BE2C (cell line): ENCODE results near the gene CD34.

ENCODE experiments used
- DNase-seq: peaks from one replicate; pipeline ENCODE4 v3.0.0-alpha.2; 2020
- H3K27me3 ChIP-seq: fragments of 250-450 bp; sonication (Bioruptor Pico); 2 replicates; pipeline ENCODE4 v1.5.1; 2020; ENCODE audit warnings: mild to moderate bottlenecking
- H3K36me3 ChIP-seq: fragments of 250-450 bp; sonication (Bioruptor Pico); 2 replicates; pipeline ENCODE4 v1.5.1; 2020; ENCODE audit warnings: mild to moderate bottlenecking
- H3K4me1 ChIP-seq: fragments of 250-450 bp; sonication (Bioruptor Pico); 2 replicates; pipeline ENCODE4 v1.5.1; 2020
- H3K4me3 ChIP-seq: 2 replicates; pipeline ENCODE4 v1.5.1; 2011; ENCODE audit warnings: low read depth, low read length
- H3K9me3 ChIP-seq: fragments of 250-450 bp; sonication (Bioruptor Pico); 2 replicates; pipeline ENCODE4 v1.5.1; 2020
- CTCF ChIP-seq: IDR thresholded peaks from 2 replicates; pipeline ENCODE4 v1.5.1; 2012; ENCODE audit warnings: mild to moderate bottlenecking, low read depth, low read length

CD34 gene

GRCh38 chr1:207923561-207923960, 12.6 kb upstream of the CD34 start:
- no peaks in the 10 kb centered on the region for H3K27me3 ChIP-seq
- H3K9me3 ChIP-seq = no peaks in the 10 kb centered on the region
- no peak for TF ChIP-seq CTCF
- no peak for DNase-seq
- H3K36me3 ChIP-seq = no peaks in the 10 kb centered on the region
- H3K4me3 ChIP-seq = no peak overlapping the region
- no peaks in the 10 kb centered on the region for H3K4me1 ChIP-seq

DNA sequence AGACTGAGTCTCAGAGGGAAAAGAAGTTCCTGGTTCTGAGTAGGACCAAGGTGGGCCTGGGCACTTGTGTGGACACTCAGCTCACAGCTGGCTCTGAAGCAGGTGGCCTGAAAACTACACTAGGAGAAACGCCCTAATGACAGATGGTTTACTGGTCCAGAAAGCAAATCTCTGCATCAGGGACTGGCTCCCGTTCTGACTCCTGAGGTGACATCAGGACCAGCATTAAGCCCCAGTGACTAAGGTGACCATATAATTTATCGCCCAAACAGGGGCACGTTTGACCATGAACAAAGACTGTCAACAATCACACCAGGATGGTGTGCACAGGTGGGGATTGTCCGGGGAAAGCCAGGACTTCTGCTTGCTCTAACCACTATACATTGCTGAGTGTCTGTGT, 12.2 kb upstream of the CD34 start:
- no peaks in the 10 kb centered on the region for H3K4me1 ChIP-seq
- H3K9me3 ChIP-seq = no peaks in the 10 kb centered on the region
- no peak for TF ChIP-seq CTCF
- H3K27me3 ChIP-seq = no peaks in the 10 kb centered on the region
- no peak for DNase-seq
- H3K36me3 ChIP-seq = no peaks in the 10 kb centered on the region
- H3K4me3 ChIP-seq = no peak overlapping the region

DNA sequence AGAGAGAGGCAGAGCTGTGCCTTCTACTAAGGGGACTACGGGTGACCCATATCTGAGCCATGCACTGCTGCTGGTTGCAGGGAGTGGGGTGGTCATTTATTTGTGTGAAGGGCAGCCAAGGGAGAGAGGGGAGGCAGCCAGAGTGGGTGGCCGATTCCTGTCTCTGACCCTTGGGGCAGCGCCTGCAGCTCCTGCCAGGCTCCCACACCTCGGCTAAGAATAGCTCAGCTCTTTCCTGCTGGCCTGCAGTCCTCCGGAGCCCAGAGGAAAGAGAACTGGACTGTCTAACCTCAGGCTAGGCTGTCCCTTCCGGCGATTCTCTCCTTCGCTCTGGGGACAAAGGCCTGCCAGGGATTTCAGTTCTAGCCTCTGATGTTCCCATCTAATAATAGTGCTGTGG, 11.6 kb upstream of the CD34 start:
- Histone ChIP-seq H3K4me3 (no peak overlapping the region), H3K36me3 (no peaks in the 10 kb centered on the region), H3K9me3 (no peaks in the 10 kb centered on the region), H3K27me3 (no peaks in the 10 kb centered on the region), H3K4me1 (no peaks in the 10 kb centered on the region)
- no peak for TF ChIP-seq CTCF
- DNase-seq = no peak

DNA sequence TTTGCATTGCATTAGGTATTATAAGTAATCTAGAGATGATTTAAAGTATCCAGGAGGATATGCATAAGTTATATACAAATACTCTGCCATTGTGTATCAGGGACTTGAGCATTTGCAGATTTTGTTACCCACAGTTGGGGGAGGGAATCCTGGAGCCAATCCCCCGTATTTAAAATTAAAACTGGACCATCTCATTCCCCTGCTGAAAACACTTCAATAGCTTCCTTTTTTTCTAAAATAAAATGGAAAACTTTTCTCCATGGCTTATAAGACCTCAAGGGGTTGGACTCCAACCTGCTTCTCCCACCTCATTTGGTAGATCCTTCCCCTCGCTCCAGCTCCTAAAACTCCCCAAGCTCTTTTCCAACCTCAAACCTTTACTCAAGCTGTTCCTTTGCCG, 10.4 kb upstream of the CD34 start:
- no peak for DNase-seq
- Histone ChIP-seq H3K4me1 (no peaks in the 10 kb centered on the region), H3K4me3 (no peak overlapping the region), H3K36me3 (no peaks in the 10 kb centered on the region), H3K27me3 (no peaks in the 10 kb centered on the region), H3K9me3 (no peaks in the 10 kb centered on the region)
- no peak for TF ChIP-seq CTCF

DNA sequence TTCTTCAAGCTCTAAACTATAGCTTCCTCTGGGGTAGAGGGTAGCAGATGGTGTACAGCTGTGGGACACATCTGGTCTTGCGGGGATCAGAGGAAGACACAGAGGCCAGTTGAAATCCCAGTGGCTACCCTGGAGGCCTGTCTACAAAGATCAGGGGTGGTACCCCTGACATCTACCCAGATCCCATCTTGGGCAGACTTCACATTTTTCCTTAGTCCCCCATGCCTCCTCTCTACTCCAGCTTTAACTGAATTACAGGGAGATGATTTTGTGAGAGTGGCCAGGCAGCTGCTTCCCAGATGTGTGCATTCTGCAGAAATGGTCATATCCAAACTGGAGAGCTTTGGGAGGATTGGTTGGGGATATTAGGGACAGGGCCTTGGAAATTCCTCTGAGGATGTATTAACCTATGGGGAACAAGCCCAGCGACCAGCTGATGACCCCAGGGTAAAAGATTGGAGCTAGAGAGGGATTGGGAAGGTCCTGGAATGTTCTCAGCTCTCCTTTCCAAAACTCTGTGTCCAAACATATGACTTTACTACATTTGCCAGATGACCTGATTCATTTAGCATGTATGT, 9.6 kb upstream of the CD34 start:
- Histone ChIP-seq H3K4me3 (no peak overlapping the region), H3K36me3 (no peaks in the 10 kb centered on the region), H3K9me3 (no peaks in the 10 kb centered on the region), H3K27me3 (no peaks in the 10 kb centered on the region), H3K4me1 (no peaks in the 10 kb centered on the region)
- no peak for TF ChIP-seq CTCF
- no peak for DNase-seq

DNA sequence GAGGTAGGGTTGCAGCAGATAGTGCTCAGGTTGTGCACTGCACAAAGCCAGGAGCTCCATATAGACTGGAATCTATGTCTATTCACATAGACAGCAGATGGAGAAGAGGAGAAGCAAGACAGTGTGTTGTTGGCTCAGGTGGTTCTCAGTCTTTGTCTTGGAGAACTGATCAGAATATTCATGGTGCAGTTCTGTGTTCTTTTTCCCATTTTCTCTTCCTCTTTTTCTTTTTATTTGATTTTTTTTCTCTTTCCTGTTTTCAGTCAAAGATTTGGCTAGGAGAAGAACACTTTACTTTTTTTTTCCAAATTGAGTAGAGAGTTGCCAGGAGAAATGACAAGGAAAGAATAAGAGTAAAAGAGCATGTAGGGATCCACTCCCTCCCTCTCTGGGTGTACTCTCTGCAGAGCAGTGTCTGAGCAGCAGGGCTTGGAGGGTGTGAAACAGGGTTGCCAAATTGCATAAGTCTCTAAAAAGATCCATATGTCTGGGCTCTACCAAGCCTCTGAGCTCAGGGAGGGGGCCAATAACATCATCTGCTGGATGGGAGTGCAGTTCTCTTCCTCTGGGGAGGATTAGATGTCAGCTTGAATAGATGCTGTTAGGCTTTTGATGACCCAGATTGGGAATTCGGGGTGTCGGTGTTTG, 8.7 kb upstream of the CD34 start:
- H3K27me3 ChIP-seq = no peaks in the 10 kb centered on the region
- H3K36me3 ChIP-seq = no peaks in the 10 kb centered on the region
- no peak overlapping the region for H3K4me3 ChIP-seq
- no peaks in the 10 kb centered on the region for H3K4me1 ChIP-seq
- no peaks in the 10 kb centered on the region for H3K9me3 ChIP-seq
- TF ChIP-seq CTCF = no peak
- DNase-seq = no peak
